Ovary (tissue), 9 donors: ENCODE data around the gene SLC15A5. TPM values are rescaled to one million over a fixed set of nuclear protein-coding genes. Genes with fewer than 3 reads are reported as not detected.

Experiments
- DNase-seq, 5 donors: peaks; one replicate each; pipeline ENCODE4 v3.0.0-alpha.2; 2019 to 2020
- H3K27ac ChIP-seq, 2 donors: fragments of 200-600 bp; one replicate each; pipeline versions ENCODE4 v1.5.1 to v1.8.0; 2019 to 2022
- H3K27me3 ChIP-seq: fragments of 200-600 bp; one replicate; pipeline ENCODE4 v1.8.0; 2022
- H3K36me3 ChIP-seq: fragments of 200-600 bp; sonication (generic); one replicate; pipeline ENCODE4 v1.5.1; 2019
- H3K4me1 ChIP-seq: one replicate; pipeline ENCODE4 v1.8.1; 2013; ENCODE audit warnings: mild to moderate bottlenecking, moderate library complexity; ENCODE audit not compliant: insufficient read depth
- H3K4me3 ChIP-seq: fragments of 200-600 bp; sonication (generic); one replicate; pipeline ENCODE4 v1.5.1; 2017
- H3K9me3 ChIP-seq, 2 donors: fragments of 200-600 bp in 1 of 2; sonication (generic) in 1 of 2; one replicate each; pipeline versions ENCODE4 v1.5.1 to v1.8.1; 2013 to 2019; ENCODE audit warnings: mild to moderate bottlenecking in 1 of 2, moderate library complexity in 1 of 2
- EP300 ChIP-seq: sonication (generic); formaldehyde crosslinking; IDR thresholded peaks from one replicate; pipeline ENCODE4 v1.6.1; 2017; ENCODE audit warnings: antibody characterized with exemption
- POLR2A ChIP-seq: fragments of 450-650 bp; IDR thresholded peaks from one replicate; pipeline ENCODE4 v1.6.1; 2017; ENCODE audit warnings: antibody characterized with exemption, mild to moderate bottlenecking, moderate library complexity
- WGBS, 3 donors: extraction: QIAGEN DNeasy Blood & Tissue Kit in 1 of 3; methylation state at CpG; one replicate each; pipeline versions ENCODE4 v1.1.5 to v1.1.7; 2013 to 2017; 5-methylcytosine and 5-hydroxymethylcytosine counted together
- intact Hi-C, 4 donors: fragments of 100-400 bp; cut with DNase I; formaldehyde crosslinking; loops; one replicate each; pipeline versions ENCODE4 v1.11.0 to v1.15.1; 2022 to 2023
- polyA plus RNA-seq, 2 donors: library from polyadenylated mRNA; stranded (reverse); fragments of 200-250 nt in 1 of 2; fragments of 350-450 nt in 1 of 2; fragmentation: Illumina TruSeq in 1 of 2; extraction: RNeasy Lipid Tissue Mini Kit (QIAGEN cat#74804) in 1 of 2; gene quantifications; one replicate each; pipeline ENCODE4 v1.2.3, GENCODE V29; 2013 to 2014
- total RNA-seq, 7 donors: library from RNA; depleted of rRNA in 2 of 7; stranded (reverse); fragments of >200 nt in 2 of 7; fragmentation: NEBNext Ultra II Directional in 3 of 7; extraction: Animal tissue kit (Norgen Biotek cat#: 25700) in 3 of 7; gene quantifications; one replicate each; pipeline versions ENCODE4 v1.1.0 to v1.2.4, GENCODE V29; 2016 to 2023
- TF ChIP-seq, protein P1 (sequence below), 3 donors: fragments of 450-650 bp in 2 of 3; fragments of 200-600 bp in 1 of 3; IDR thresholded peaks; one replicate each; pipeline versions ENCODE4 v1.5.1 to v1.8.0; 2016 to 2022; ENCODE audit warnings: antibody characterized with exemption in 3 of 3, mild to moderate bottlenecking in 1 of 3
- donor health status: DM: no; HTN: no; CAD: no; lungs with moderate emphysema.
- donor health status: DM: no; HTN: no; CAD: no.
- donor health status: Bipolar disorder and iron deficiency.
- donor health status: DM: yes; HTN: yes; CAD: no.
- donor health status: DM: no; HTN: no; CAD: no.
- donor health status: DM: yes; HTN: yes; CAD: no.

SLC15A5 gene
- total and polyA plus RNA-seq, 9 donors = not detected

DNA sequence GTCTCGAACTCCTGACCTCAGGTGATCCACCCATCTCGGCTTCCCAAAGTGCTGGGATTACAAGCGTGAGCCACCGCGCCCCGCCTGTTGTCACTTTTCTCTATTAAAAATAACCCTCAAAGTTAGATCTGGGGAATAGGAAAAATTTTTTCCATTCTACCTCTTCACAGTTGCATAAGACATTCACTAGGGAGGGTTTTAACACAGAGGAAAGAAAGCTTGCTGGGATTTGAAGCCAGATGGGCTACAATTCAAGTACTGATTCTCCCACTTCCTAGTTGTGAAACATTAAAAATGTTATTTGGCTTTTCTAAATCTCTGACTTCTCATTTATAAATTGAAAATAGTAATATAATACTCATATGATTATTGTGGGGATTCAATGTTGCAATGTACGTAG lies 23.3 kb upstream of the SLC15A5 start:
- Histone ChIP-seq H3K4me3 (no peak overlapping the region), H3K36me3 (no peaks in the 10 kb centered on the region), H3K27me3 (no peaks in the 10 kb centered on the region), H3K9me3 (no peaks in the 10 kb centered on the region), H3K4me1 (no peaks in the 10 kb centered on the region), H3K27ac (no peak overlapping the region)
- no peak for TF ChIP-seq POLR2A
- TF ChIP-seq, protein P1, sequence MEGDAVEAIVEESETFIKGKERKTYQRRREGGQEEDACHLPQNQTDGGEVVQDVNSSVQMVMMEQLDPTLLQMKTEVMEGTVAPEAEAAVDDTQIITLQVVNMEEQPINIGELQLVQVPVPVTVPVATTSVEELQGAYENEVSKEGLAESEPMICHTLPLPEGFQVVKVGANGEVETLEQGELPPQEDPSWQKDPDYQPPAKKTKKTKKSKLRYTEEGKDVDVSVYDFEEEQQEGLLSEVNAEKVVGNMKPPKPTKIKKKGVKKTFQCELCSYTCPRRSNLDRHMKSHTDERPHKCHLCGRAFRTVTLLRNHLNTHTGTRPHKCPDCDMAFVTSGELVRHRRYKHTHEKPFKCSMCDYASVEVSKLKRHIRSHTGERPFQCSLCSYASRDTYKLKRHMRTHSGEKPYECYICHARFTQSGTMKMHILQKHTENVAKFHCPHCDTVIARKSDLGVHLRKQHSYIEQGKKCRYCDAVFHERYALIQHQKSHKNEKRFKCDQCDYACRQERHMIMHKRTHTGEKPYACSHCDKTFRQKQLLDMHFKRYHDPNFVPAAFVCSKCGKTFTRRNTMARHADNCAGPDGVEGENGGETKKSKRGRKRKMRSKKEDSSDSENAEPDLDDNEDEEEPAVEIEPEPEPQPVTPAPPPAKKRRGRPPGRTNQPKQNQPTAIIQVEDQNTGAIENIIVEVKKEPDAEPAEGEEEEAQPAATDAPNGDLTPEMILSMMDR (IDR thresholded peaks at IDR 0.05) = no peak
- no peak for TF ChIP-seq EP300
- no peak for DNase-seq
- intact Hi-C loops = no loop called here
- WGBS, 3 donors = 59 to 89% (median 86%) methylated on average over 7 of the region's 7 CpGs

DNA sequence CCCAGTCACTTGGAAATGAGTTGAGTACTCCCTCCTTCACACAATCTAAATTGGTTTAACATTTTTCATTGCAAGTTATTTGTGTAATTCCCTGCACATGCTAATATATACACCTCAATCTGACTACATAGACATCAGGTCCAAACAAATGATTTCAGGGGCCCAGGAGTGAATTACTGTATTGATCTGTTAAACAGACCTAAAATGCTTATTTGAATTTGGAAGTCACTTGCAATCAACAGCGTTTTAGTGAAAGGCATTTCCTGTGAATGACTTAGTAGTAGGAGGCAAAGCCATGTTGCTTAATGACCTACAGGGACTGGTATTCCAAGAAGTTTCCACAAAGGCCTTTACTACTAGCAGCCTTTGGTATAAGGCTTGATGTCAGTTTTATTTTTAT lies 22.6 kb upstream of the SLC15A5 start:
- H3K36me3 ChIP-seq = no peaks in the 10 kb centered on the region
- no peak overlapping the region for H3K27ac ChIP-seq
- H3K9me3 ChIP-seq = no peaks in the 10 kb centered on the region
- H3K4me3 ChIP-seq = no peak overlapping the region
- TF ChIP-seq, protein P1 (IDR thresholded peaks at IDR 0.05) = no peak
- no peak for TF ChIP-seq EP300
- TF ChIP-seq POLR2A = no peak
- 35 to 60% (median 57%) methylated on average over 1 of the region's 1 CpG for WGBS, 3 donors
- no peak for DNase-seq
- no peaks in the 10 kb centered on the region for H3K4me1 ChIP-seq
- no peaks in the 10 kb centered on the region for H3K27me3 ChIP-seq
- intact Hi-C loops = no loop called here

DNA sequence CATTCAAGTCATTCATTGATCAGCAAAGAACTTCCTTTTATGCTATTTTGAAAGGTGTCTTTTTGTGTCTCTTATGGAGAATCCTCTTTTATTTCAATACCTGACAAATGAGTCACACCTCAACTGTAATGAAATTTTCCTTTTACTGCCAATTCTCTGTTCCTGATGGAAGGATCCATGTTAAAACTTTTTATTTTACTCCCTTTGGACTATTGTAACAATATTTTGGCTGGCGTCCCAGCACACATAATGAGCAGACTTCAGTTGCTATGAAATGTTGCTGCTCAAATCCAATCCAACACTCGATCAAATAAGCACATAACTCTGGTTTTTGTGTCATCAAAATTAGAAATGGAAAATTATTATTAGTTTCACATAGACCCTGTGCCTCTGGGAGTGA lies 21.9 kb upstream of the SLC15A5 start:
- Histone ChIP-seq H3K9me3 (no peaks in the 10 kb centered on the region), H3K27ac (no peak overlapping the region), H3K27me3 (no peaks in the 10 kb centered on the region), H3K36me3 (no peaks in the 10 kb centered on the region), H3K4me1 (no peaks in the 10 kb centered on the region), H3K4me3 (no peak overlapping the region)
- TF ChIP-seq EP300 = no peak
- TF ChIP-seq, protein P1 (IDR thresholded peaks at IDR 0.05) = no peak
- no peak for TF ChIP-seq POLR2A
- 28 to 36% (median 29%) methylated on average over 2 of the region's 2 CpGs for WGBS, 3 donors
- intact Hi-C loops = no loop called here
- no peak for DNase-seq

DNA sequence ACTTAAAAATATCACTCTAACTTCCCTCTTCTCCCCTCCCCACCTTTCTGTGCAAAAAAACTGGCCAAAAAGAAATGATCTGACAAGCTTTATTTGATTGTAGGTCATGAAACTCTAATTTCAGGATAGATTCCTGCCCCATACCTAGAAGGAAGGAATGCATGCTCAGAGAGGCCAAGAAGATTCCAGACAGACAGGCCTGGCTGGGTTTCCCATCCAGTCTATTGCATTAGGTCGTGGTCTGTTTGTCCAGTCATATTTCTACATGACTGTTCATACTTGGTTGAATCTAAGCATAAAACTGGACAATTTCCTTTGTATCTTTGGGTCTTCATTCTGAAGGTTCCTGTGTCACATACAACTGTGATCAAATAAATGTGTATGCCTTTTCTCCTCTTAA lies 20.0 kb upstream of the SLC15A5 start:
- no peaks in the 10 kb centered on the region for H3K27me3 ChIP-seq
- H3K9me3 ChIP-seq = no peaks in the 10 kb centered on the region
- H3K4me3 ChIP-seq = no peak overlapping the region
- no peak for DNase-seq
- TF ChIP-seq, protein P1 (IDR thresholded peaks at IDR 0.05) = no peak
- no peak for TF ChIP-seq POLR2A
- TF ChIP-seq EP300 = no peak
- WGBS, 3 donors = 51 to 63% (median 55%) methylated on average over 1 of the region's 1 CpG
- H3K4me1 ChIP-seq = no peaks in the 10 kb centered on the region
- H3K27ac ChIP-seq = no peak overlapping the region
- H3K36me3 ChIP-seq = no peaks in the 10 kb centered on the region
- intact Hi-C loops = no loop called here
